Omental fat pad (tissue), 4 donors: ENCODE data around the gene RNFT2. TPM values are rescaled to one million over a fixed set of nuclear protein-coding genes. Genes with fewer than 3 reads are reported as not detected.
"Not testable (repeated sequence)": the region's sequence is repeated elsewhere in the genome, so short reads cannot be mapped to it uniquely, and the experiment has no call there.

Experiments used
- ATAC-seq: fragments of 150-250 bp; one replicate; pipeline ENCODE4 v1.9.1; 2016; ENCODE audit warnings: mild to moderate bottlenecking, moderate library complexity; ENCODE audit not compliant: low FRiP score
- DNase-seq: peaks from one replicate; pipeline ENCODE4 v3.0.0-alpha.2; 2019; ENCODE audit warnings: low spot score
- total RNA-seq, 4 donors: library from RNA; depleted of rRNA; stranded (reverse); fragments of >200 nt; gene quantifications; one replicate each; pipeline ENCODE4 v1.1.0, GENCODE V29; 2016
- TF ChIP-seq, protein P1 (sequence below), 3 donors: fragments of 450-650 bp; IDR thresholded peaks; one replicate each; pipeline ENCODE4 v1.5.1; 2016 to 2017; ENCODE audit warnings: antibody characterized with exemption in 3 of 3, mild to moderate bottlenecking in 3 of 3, moderate library complexity in 2 of 3

The RNFT2 gene
- total RNA-seq, 4 donors from 2014 or later: 0.37 to 2.5 (median 0.98) TPM

DNA sequence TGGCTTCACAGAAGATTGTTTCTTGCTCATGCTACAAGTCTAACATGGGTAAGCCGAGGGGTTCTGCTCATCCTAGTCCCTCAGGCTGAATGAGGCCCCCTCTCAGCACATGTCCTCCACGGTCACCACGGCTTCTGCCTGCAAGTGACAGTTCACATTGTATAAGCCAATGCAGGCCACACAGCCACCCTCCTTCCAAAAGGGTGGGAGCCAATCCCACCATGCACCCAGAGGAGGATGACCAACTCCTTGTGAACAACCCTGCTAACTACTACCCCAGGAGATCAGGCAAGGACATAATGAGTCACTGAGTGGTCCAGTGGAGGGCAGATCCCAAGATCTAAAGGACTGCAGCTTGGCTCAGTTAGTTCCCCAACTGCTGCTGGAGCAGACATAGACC is 6.3 kb upstream of the RNFT2 start:
- ATAC-seq (no peak), DNase-seq (no peak)
- TF ChIP-seq, protein P1, sequence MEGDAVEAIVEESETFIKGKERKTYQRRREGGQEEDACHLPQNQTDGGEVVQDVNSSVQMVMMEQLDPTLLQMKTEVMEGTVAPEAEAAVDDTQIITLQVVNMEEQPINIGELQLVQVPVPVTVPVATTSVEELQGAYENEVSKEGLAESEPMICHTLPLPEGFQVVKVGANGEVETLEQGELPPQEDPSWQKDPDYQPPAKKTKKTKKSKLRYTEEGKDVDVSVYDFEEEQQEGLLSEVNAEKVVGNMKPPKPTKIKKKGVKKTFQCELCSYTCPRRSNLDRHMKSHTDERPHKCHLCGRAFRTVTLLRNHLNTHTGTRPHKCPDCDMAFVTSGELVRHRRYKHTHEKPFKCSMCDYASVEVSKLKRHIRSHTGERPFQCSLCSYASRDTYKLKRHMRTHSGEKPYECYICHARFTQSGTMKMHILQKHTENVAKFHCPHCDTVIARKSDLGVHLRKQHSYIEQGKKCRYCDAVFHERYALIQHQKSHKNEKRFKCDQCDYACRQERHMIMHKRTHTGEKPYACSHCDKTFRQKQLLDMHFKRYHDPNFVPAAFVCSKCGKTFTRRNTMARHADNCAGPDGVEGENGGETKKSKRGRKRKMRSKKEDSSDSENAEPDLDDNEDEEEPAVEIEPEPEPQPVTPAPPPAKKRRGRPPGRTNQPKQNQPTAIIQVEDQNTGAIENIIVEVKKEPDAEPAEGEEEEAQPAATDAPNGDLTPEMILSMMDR (IDR thresholded peaks at IDR 0.05): no peak

DNA sequence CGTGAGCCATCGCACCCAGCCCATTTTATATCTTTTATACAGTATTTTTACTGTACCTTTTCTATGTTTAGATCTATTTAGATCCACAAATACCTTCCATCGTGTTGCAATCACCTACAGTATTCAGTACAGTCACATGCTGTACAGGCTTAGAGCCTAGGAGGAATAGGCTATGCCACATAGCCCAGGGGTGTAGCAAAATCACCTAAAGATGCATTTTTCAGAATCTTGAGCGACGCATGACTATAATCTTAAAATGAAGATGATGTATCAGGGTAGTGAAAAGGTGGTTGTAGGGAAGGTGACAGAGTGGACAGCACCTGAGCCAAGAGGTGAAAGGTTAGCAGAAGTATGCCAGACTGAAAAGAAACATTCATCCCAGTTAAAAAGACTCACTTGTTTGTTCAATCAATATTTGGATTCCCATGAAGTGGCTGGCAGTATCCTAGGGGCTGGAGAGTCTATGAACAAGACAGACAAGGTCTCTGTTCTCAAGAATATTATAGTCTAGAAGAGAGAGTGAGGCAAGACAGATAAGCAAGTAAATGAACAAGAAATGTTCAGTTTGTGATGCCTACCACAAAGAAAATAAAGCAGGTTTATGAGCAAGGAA is 3.9 kb upstream of the RNFT2 start:
- DNase-seq (no peak), ATAC-seq (no peak)
- TF ChIP-seq, protein P1 (IDR thresholded peaks at IDR 0.05): no peak

DNA sequence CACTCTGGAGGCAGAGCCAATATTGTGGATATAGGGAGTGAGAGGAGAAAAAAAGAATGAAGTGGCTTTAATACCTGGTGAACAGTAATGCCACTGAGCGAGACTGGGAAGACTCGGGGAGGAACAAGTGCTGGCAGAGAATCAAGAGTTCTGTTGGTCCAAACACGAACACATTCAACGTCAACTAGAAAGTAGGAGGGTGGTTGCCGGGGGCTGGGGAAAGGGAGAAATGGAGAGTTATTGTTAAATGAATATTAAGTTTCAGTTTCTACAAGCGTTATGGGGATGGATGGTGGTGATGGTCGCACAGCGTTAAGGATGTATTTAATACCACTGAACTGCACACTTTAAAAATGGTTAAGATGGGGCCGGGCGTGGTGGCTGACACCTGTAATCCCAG is 3.0 kb upstream of the RNFT2 start:
- TF ChIP-seq, protein P1 (IDR thresholded peaks at IDR 0.05): no peak
- DNase-seq (no peak), ATAC-seq (no peak)

DNA sequence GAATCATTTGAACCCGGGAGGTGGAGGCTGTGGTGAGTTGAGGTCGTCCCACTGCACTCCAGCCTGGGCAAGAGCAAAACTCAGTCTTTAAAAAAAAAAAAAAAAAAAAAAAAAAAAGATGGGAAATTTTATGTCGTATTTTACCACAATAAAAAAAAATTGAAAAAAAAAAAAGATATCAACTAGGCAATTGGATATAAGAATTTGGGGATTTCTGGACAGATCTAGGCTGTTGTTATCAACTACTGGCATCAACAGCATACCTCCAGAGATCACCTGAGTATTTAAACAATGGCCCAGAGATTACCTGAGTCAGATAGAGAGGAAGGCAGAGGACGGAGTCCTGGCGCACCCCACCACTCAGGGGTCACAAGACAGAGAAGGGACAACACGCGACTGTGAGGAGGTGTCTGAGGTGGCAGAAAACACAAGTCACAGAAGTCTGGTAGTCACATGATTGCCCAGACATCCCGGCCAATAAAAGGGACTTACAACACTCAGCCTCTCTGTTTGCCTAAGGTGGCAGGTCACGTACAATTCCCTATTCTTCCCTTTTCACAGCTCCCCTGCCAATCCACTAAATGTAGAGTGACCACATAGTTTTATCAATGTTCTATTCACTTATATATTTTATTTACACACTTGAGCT is 2.0 kb upstream of the RNFT2 start:
- TF ChIP-seq, protein P1 (IDR thresholded peaks at IDR 0.05): no peak
- ATAC-seq (no peak), DNase-seq (no peak)

DNA sequence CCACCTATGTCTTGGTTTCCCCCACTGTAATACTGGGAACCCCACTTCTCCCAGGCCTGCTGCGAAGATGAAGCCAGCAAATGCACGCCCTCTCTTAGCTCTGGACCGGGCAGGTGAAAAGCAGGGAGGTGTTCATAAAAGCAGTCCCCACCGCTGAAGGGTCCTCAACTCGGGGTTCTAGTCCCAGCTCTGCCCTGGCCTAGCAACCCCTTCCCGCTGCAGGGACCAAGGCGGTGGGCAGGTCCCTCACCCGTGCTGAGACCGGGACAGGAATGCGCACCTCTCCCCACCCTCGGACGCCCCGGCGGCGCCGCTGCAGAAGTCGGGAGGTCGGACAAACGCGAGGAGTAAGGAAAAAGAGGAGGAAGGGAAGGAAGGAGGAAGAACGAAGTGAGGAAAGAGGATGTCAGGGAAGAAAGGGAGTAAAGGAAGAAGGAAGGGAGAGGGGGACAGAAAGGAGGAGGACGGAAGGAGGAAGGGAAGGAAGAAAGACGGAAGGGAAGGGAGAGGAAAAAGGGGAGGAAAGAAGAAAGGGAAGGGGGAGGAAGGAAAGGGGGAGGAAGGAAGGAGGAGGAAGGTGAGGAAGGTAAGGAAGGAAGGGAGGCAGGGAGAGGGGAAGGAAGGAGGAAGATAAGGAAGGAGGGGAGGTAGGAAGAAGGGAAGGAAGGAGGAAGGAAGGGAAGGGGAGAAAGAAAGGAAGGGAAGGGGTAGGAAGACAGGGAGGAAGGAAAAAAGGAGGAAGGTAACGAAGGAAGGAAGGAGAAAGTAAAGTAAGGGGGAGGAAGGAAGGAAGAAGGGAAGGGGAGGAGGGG is 947 bp upstream of the RNFT2 start:
- DNase-seq: no peak
- no peak for ATAC-seq
- TF ChIP-seq, protein P1 (IDR thresholded peaks at IDR 0.05): no peak

DNA sequence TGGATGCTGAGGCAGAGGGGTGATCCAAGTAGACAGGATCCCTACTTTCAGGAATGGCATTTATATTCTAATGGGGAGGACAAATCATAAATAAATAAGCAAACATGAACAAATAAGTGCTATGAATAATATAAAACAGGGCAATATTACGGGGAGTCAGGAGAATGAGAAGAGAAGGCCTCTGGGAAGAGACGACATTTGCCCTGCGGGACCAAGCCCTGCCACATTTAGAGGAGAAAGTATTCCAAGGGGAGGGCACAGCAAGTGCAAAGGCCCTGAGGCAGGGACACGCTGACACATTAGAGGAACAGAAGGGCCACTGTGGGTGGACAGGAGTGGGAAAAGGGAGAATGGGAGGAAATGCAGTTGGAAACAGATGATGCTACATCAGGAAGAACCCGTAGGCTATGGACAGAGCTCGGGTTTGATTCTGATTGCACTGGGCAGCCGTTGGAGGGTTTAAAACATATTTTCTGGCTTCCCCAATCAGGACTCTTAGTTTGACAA is 1.3 kb downstream of the RNFT2 start:
- TF ChIP-seq, protein P1 (IDR thresholded peaks at IDR 0.05): no peak
- ATAC-seq: no peak
- no peak for DNase-seq

DNA sequence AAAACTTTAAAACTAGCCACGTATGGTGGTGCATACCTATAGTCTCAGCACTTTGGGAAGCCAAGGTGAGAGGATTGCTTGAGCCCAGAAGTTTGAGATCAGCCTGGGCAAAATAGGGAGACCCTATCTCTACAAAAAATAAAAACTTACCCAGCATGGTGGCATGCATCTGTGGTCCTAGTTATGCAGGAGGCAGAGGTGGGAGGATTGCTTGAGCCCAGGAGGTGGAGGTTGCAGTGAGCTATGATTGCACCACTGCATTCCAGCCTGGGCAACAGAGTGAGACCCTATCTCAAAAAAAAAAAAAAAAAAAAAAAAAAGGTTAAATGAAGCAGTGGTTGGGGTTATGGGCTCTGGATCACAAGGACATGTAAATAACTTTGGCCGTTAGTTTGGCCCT is 4.7 kb downstream of the RNFT2 start:
- not testable (repeated sequence) for ATAC-seq, DNase-seq
